Cerebellar nuclear complex (tissue), 1 donor: ENCODE measurements around the gene PIGR.

Source experiments
- DNase-seq, 2 experiments: peaks; one replicate each; lab custom pipeline; 2025; lab: John Stamatoyannopoulos, UW

The PIGR gene

DNA sequence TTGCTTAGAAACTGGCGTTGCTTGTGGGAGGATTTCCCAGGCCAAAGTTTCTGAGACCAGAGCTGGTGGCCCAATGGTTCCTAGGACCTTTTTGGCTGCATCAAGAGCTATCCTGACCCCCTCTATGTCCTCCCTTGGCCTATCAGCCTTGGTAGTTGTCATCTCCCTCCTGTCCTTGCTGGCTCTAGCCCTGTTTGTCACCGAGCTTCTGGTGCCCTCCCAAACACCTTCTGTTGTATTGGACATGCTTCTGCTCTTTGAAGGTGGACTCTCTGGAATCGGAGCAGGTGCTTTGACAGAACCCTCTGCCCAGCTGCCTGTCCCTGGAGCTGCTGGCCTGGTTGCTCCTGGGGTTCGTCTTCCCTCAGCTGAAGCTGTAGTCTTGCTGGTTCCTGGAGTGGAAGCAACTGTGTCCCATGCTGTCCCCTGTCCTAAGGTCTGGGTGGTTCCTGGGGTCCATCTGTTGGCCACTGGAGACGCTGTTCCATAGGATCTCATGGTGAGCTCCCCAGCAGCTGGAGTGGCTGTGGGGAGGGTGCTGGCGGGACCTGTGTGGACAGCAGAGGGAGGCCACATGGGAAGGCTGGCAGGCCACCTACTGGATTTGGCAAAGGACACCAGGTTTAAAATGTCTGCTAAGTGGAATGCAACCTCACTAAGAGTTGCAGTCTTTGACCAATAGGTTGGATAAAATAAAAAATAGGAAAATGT is 14.6 kb upstream of the PIGR start:
- DNase-seq = no peak

- no peak for DNase-seq
These were observed 11.9 kb upstream of the PIGR start for GRCh38 chr1:206958144-206958543.

- no peak for DNase-seq
These were observed 11.4 kb upstream of the PIGR start for GRCh38 chr1:206957639-206958038.

- no peak for DNase-seq
These were observed 9.5 kb upstream of the PIGR start for GRCh38 chr1:206955476-206956451.

DNA sequence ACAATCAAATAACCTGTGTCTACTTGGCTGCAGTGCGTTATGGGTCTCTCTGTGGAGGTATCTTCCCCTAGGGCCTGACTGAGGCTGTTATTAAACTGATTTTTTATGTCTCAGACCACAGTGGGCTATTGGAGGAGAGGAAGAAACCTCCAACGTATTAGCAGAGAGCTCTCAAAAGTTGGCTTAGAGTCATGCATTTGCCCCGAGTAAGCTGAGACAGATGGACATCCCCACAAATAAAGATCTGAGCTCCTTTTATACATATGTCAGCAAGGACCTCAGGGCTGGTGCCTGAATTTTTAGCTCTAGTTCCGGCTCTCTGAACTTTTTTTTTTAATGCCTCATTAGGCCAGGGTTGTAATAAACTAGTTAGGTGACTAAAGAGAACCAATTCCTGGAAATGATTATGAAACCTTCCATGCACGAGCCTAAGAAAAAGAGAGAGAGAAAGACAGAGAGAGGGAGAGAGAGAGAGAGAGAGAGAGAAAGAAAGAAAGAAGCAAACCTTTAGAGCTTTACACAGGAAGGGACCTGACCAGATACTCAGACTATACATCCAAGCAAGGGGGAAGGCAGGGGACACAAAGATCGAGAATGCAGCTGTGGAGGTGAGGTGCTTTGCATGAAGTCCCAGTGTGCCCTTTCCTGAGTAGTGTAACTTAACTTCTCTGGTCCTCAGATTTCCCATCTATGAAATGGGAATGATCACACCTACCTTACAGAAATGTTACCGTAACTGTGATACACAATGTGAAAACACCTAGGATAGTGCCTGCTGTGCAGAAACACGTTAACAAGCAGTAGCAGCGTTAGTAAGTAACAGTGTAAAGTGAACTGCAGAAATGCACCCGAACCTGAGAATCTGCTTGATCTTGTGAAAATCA is 8.4 kb upstream of the PIGR start:
- DNase-seq = no peak

- no peak for DNase-seq
These were observed 7.4 kb upstream of the PIGR start for GRCh38 chr1:206953626-206954025.

DNA sequence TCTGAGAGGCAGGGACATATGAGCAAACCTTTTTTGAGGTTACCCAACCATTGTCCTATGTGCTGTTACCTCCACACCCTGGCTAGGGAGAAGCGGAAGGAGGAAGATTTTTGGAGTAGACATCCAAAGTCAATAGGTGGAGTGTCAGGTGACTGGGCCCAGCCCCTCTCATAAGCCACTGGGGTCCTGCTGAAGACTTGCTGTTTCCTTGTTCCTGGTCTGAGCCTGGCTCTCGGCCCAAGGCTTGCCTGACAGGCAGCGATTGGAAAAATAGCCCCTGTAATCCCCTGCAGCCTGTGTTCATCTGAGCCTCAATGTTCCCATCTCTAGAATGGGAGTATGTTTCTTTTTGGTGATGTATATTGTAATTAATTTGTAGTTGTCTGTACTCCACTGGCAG is 6.9 kb upstream of the PIGR start:
- DNase-seq = no peak

- no peak for DNase-seq
These were observed 5.9 kb upstream of the PIGR start for GRCh38 chr1:206952171-206952570.

DNA sequence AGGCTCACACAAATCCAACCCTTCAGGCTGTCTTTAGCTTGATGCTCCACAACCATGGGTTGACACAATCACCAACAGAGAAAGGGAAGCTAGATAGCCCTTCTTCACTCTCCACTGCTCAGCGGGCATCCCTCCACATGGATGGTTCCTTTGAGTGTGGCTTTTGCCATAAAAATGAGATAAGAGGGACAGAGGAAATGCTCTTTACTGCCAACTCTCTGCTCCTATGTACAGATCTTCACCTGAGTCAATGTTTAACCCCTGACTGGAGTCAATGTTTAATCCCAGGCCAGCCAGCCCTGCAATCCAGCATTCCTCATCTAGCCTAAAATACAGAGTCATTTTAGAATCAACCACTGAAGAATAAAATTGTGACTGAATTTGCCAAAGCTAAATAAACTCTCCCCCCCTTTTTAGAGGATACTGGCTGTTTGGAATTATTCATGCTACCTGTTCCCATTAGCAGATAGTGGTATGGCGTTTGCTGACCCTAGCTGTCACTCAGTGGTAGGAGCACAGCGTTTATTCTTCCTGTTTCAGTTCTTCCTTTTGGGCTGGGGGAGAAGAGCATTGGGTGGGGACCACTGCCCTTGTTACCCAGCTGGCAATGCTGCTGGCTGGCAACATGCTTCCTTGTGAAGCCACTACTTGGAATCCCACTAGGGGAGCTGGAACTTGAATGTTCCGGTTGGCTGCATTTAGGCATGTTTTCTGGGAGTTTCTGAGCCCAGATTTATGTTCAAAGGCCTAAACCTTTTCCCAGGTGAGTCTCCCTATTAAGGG is 5.2 kb upstream of the PIGR start:
- DNase-seq = no peak

- no peak for DNase-seq
These were observed 3.4 kb upstream of the PIGR start for GRCh38 chr1:206949641-206950040.

- no peak for DNase-seq
These were observed 2.9 kb upstream of the PIGR start for GRCh38 chr1:206949208-206949607.

DNA sequence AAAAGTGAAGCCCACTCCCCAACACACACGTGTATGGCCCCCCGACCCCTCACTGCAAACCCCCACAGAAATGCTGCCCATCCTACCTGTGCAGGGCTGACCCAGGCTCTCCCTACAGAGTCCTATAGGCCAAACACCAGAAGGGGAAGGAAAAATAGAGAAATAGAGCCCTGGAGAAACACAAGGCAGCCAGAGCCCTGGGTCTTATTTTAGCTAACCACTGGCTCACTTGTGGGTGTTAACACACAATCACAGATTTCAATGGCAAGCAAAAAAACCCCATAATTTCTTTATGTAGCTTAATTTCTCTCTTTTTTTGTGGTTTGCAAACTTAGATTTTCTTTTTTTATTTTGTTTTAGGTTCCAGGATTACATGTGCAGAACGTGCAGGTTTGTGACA is 989 bp upstream of the PIGR start:
- DNase-seq = no peak

- no peak for DNase-seq
These were observed 487 bp downstream of the PIGR start for GRCh38 chr1:206945779-206946178.

- DNase-seq = no peak
These were observed 1.6 kb downstream of the PIGR start for GRCh38 chr1:206944703-206945102.

GRCh38 chr1:206941766-206942418 is 4.4 kb downstream of the PIGR start:
- DNase-seq = no peak

- no peak for DNase-seq
These were observed 5.7 kb downstream of the PIGR start for GRCh38 chr1:206940588-206940936.

DNA sequence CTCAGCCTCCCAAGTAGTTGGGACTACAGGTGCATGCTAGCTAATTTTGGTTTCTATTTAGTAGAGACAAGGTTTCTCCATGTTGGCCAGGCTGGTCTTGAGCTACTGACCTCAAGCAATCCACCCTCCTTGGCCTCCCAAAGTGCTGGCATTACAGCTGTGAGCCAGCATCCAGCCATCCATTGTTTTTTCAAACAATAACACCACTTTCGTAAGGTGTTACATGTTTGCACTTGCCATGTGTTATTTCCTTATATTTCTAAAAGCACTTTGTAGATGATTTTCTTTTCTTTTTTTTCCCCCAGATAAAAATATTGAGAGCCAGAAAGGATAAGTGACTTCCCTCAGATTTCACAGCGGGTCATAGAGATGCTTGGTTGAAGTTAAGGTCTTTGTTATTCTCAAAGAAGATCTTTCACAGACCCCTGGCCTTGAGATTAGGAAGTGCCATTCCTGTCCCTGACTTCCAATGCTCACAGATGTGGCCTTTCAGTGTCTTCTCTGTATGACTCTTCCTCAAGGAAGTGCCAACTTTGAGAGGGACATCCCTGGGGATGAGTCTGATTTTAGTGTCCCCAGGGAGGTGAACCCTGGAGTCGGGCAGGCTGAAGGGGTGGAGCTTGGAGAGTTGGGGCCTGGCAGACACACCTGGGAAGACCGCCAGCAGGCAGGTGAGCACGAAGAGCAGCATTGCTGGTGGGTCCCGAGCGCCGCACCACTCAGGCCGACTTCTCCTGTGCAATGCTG is 6.3 kb downstream of the PIGR start:
- DNase-seq = no peak

DNA sequence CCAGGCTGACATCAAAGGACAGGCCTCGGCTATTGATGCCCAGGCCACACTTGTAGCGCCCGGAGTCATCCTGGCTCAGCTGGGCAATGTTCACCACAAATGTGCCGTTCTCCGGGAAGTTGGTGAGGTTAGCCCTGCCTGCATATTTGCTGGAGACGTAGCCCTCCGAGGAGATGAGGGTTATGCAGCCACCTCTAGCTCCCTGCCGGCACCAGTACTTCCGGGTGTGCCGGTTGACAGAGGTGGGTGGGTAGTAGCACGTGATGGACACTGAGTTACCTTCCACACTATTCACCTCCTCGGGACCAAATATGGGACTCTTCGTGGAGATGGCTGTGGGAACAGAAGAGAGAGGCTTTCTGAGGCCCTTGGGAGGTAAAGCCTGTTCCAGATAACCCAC is 7.1 kb downstream of the PIGR start:
- DNase-seq = no peak

DNA sequence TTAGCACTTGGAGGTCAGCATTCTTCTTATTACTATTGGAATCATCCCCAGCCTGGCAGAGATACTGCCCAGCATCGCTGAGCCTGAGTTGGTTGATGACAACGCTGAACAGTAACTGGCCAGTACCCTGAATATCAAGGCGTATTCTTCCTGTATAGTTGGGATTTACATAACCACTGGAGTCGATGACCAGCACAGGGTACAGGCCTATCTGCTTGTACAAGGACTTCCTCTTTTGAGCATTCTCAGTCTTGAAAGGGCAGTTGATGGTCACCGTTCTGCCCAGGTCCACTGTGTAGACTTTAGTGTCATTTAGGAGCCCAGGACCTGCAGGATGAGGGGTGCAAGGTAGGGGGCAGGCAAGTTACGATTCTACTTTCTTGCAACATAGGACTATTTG is 8.8 kb downstream of the PIGR start:
- no peak for DNase-seq

DNA sequence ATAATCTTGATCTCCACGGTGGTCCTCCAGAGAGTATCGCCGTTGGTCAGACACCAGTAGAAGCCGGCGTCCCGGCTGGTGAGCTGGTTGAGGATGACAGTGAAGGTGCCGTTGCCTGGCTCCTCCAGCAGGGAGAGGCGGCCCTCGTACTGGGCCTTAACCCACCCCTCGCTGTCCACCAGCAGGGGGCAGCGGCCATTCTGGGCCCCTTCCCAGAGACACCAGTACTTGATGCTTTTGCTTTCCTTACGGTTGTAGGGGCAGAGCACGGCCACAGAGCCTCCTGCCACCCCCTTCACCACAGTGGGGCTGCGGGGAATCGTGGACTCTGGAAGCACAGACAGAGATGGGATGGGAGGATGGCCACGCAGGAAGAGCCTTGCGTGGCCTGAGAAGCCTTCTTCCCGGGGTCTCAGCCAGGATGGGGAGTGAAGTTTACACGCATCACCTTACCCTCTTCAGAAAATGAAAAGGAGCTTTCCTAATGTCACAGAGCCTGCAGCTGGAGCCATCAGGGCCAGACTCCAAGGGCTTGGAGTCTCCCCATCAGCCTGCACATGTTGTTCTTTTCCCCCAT is 10.7 kb downstream of the PIGR start:
- DNase-seq = no peak
